Frontal cortex (tissue), 4 donors: ENCODE data around the gene HNRNPDL. TPM values are rescaled to one million over a fixed set of nuclear protein-coding genes. Genes with fewer than 3 reads are reported as not detected.
A peak's percentile ranks its signal among the peaks of the same experiment; 100 is the strongest.
"Not testable (repeated sequence)": the region's sequence is repeated elsewhere in the genome, so short reads cannot be mapped to it uniquely, and the experiment has no call there.

ENCODE experiments used
- DNase-seq, 2 donors: peaks; one replicate each; pipeline ENCODE4 v3.0.0; 2012; ENCODE audit warnings: low spot score in 2 of 2
- FAIRE-seq: peaks from 2 replicates; lab custom pipeline; 2012; peaks lifted over from hg19 to GRCh38; lab: Jason Lieb, UNC
- total RNA-seq: library from RNA; depleted of rRNA; stranded (reverse); fragments of >200 nt; gene quantifications from one replicate; pipeline ENCODE4 v1.2.3, GENCODE V29; 2014
- donor health status: control.
- donor health status: control.
- donor health status: control.

Gene HNRNPDL
- total RNA-seq, 1 donor from 2014 or later, result 314 TPM

DNA sequence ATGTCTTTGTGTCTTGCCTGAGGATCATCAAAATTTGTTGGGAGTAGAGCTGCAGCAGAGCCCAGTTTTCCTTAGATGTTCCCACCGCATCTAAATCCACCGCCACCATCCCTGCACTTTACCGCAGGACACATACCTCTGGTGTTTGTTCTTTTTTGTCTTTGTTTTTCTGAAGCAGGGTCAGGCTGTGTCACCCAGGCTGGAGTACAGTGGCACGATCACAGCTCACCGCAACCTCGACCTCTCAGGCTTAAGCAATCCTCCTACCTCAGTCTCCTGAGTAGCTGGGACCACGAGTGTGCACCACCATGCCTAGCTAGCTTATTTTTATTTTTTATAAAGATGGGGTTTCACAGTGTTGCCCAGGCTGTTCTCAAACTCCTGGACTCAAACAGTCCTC is 4.7 kb upstream of the HNRNPDL start:
- FAIRE-seq (no peak), DNase-seq (no peak)

DNA sequence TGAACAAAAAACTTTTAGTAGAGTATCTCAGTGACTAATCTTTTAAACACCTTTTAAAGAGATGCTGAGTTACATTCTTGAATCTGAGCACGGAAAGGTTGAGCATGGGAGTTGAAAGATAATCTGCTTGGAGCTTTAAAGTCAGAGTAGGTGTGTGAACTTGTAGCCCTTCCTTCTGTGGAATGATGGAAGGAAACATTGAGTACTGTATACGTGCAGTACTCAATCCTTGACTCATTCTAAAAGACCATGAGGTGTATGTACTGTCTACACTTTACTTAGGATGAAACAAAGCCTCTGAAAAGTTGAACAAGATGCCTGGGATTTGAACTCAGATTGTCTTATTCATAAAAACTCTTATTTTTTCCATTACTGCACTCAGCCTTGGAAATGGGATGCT is 3.5 kb upstream of the HNRNPDL start:
- no peak for FAIRE-seq
- DNase-seq, result no peak

DNA sequence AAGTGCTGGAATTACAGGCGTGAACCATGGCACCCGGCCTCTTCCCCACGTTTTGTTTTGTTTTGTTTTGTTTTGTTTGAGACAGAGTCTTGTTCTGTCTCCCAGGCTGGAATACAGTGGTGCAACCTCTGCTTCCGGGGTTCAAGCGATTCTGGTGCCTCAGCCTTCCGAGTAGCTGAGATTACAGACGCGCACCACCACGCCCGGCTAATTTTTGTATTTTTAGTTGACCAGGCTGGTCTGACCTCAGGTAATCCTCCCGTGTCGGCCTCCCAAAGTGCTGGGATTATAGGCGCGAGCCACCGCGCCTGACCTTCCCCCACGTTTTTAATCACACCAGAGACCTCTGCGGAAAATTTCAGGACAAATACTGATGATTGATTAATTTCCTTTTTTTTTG is 2.3 kb upstream of the HNRNPDL start:
- no peak for FAIRE-seq
- DNase-seq, result no peak

DNA sequence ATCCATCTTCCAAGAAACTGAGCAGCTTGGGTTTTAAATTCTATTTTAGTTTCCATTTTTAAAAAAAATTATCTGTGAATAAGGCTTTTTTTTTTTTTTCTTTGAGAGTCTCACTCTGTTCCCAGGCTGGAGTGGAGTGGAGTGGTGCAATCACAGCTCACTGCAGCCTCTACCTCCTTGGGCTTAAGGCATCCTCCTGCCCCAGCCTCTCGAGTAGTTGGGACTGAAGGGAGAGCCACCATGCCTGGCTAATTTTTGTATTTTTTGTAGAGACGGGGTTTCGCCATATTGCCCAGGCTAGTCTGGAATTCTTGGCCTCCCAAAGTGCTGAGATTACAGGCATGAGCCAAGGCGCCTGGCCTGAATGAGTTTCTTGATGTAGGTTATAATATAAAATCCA is 1.6 kb upstream of the HNRNPDL start:
- DNase-seq (no peak), FAIRE-seq (no peak)

DNA sequence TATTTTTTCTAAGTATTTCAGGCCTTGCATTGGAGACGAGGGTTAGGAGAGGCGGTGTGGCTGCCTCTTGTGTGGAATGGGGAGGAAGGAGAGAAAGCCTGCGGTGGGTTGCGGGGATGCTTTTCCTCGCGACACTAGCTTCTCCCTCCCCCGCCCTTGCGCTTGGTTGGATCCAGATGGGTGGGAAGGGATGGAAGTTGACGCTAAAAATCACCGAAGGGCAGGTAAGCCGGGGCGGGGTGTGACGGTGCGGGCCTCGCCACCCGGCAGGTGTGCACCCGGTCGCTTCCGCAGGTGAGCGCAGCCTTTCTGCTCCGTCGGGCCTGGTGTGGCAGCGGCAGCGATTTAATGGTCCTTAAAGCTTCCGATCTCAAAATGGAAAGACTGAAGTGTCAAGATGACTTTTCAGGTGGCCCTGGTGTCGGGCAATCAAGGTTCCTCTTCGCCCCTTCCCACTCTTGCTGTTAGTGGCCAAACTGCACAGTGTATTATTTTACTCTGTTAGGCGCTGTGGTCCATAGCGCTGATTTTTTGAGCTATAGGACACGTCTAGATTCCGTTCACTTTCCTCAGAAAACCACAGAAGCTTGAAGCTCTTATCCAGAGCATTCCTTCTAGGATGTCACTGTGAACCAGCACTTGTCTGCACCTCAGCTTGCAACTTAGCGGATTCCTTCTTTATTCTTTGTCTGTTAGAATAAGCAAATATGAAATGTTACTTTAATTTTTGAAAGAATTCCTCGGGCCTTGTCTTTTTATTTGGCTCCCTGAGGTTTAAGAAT is 893 bp upstream of the HNRNPDL start:
- DNase-seq, result peak in 1 of 2 donors; percentile 26
- no peak for FAIRE-seq

DNA sequence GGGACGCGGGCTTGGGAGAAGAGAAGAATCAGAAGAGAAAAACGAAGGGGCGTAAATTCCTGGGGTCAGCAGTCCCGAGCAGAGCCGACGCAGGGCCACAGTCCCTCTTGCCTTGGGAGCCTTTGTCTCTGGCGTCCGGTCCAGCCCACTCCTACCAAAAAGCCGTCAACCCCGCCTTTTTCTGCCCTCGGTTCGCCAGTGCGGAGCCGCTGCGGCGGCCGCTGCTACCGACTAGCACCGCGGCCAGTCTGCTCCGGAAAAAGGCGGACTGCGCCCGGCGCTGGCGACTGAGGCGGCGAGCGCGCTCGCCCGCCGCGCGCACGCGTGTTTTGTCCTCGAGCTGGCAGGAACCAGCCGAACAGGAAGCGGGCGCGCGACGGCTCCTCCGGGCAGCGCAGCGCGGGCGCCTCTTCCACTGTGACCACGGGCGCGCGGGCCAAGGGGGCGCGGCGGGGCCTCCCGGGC is 502 bp downstream of the HNRNPDL start:
- DNase-seq (peak in 1 of 2 donors; percentile 49), FAIRE-seq (no peak)

DNA sequence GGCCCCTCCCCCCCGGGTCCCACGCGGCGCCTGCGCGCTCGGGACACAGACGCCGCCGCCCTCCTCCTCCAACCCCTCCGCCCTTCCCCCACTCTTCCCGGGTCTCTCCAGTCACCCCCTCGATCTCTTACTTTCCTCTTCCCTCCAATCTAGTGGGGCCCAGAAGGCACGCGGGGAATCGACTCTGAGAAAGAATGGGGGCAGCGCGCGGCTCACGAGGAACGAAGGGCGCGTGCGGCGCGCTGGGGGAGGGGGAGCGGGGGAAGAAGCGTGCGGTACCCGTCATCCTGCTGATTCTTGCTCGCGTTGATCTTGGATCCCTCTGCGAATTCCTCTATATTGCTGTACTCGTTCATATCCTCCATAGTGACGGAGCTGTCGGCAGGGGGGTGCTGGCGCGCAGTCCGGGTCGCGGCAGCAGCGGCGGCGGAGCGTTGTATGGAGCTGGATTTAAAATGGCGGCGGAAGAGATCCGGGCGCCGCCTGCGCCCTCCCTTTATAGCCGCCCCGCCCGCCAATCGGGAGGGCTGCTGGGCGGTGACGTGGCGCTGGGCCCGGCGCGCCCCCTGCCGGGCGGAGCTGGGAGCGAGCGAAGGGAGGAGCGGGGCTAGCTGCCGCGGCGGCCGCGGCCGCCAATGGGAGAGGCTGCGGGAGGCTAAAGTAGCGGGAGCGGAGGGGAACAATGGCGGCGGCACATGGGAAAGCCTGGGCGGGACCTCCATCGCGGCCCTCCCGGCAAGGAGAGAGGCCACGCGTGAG is 1.1 kb downstream of the HNRNPDL start:
- FAIRE-seq, result no peak
- peak; percentile 92 to 96 for DNase-seq

DNA sequence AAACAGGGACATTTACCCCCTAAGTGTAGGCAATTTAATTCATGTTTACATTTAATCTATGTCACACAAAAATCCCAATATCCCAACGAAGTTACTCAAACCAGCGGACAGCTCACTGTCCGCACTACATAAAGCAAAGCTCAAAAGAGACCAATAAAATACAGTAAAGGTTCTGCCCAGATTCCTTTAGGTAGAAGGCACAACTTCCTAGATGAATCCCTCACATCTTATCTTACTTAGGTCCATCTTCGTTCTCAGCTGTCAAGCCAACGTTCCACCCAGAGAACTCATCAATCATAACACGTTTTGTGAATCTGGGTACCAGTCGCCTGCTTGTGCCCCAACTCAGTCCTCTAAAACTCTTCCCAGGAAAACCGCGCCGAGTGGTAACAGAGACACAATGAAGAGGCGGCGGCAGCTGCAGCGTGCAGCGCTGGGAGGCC is 1.7 kb downstream of the HNRNPDL start:
- no peak for FAIRE-seq
- DNase-seq, result no peak

DNA sequence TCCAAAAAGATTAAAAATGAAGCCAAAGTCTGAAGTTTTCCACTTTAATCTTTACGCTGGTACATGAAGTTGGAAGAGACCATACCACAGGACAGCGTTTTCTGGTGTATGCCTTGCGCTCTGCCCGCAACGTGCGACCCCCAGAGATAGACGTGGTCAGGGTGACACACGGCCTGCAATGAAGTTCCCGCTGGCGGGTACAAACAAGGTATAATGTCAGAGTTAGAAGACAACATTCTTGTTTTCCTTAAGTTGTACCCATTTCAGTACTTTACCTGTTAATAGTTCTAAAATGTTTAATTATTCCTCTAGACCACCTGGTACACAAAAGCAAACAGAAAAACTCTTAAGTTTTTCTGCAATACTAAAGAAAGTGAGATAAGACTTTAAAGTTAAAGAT is 4.8 kb downstream of the HNRNPDL start:
- DNase-seq, result no peak
- no peak for FAIRE-seq

DNA sequence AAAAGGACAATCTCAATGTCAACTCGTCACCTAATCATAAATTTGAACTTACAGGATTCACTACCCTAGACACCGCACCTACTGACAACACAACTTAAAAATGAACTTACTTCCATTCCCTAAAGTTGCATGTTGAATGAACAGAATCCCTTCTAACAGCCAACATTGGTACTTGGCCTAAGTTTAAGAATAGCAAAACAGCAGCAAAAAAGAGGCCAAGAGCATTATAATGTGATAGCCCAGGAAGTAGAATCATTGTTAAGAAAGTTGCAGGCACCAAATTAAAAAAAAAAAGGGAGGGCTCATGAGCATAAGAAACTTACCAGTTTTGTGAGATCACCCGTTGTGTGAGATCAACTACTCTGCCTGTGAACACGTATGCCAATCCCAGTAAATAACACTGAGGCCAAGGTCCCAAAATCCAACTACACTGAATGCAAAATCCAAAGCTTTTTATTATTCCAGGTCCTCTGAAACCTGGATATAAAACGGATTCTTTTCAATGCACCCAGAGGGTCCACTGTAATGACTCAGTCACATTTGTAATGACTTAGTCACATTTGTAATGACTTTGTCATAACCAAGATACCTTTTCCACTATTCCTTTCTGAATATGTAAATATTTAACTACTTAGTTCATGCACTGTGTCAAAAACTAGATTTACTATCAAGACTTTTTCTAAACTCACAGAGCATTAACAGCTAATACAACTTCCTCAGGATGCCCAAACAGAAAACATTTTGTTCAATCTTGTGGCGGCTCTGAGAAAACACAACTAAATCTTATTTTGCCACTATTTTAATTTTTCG is 6.8 kb downstream of the HNRNPDL start:
- FAIRE-seq (no peak), DNase-seq (no peak)

DNA sequence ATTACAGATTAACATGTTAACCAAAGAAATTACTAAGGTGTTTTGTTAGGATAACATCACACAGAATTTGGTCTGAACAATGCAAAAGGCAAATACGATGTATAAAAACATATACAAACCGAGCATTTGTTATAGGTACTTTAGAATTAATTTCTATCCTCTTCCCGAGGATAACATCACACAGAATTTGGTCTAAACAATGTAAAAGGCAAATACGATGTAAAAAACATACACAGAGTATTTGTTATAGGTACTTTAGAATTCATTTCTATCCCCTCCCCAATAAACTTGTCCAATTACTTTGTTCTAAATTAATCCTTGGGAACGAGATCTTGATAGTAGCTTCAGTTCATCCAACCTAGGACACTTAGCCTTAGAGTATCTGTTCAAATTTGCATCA is 7.6 kb downstream of the HNRNPDL start:
- DNase-seq (no peak), FAIRE-seq (no peak)

DNA sequence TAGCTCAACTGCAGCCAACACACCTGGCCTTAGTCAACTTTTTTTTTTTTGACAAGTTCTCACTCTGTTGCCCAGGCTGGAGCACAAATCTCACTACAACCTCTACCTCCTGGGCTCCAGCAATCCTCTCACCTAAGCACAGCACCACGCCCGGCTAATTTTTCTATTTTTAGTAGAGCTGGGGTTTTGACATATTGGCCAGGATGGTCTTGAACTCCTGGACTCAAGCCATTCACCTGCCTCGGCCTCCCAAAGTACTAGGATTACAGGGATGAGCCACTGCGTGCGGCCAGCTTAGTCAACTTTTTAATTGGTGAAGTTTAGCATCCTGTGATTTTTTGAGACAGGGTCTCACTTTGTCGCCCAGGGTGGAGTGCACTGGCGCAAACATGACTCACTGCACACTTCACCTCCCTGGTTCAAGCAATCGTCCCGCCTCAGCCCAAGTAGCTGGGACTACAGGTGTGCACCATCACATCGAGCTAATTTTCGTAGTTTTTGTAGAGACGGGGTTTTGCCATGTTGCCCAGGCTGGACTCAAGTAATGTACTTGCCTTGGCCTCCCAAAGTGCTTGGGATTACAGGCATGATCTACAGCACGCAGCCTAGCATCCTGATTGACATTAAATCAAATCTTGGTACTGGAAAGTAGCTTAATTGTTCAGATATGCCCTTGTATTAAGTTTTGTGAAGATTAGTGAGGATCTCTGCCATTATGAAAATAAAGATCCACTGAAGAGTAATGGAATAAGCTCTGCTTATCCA is 8.3 kb downstream of the HNRNPDL start:
- FAIRE-seq (no peak), DNase-seq (no peak)

DNA sequence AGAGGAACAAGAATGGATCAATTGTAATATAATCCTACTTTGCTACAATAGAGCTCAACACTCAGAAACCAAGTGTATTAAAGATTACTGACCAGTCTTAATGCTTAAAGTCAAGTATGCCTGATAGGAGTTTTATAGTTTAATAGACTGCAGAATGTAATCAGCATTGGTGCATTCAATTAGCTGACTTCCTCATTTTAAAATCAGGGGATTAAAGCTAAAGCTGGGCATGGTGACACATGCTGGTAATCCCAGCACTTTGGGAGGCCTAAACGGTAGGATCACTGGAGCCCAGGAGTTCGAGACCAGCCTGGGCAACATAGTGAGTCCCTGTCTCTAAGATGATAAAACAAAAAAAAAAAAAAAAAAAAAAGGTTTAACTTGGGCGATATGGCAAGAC is 10.8 kb downstream of the HNRNPDL start:
- FAIRE-seq, result no peak
- DNase-seq, result no peak

DNA sequence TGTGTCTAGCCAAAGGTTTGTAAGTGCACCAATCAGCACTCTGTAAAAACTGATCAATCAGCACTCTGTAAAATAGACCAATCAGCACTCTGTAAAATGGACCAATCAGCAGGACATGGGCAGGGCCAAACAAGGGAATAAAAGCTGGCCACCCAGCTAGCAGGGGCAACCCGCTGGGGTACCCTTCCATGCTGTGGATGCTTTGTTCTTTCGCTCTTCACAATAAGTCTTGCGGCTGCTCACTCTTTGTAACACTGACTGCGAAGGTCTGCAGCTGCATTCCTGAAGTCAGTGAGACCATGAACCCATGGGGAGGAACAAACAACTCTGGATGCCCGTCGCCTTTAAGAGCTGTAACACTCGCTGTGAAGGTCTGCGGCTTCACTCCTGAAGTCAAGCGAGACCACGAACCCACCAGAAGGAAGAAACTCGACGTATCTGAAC is 14.3 kb downstream of the HNRNPDL start:
- DNase-seq (no peak), FAIRE-seq (no peak)

DNA sequence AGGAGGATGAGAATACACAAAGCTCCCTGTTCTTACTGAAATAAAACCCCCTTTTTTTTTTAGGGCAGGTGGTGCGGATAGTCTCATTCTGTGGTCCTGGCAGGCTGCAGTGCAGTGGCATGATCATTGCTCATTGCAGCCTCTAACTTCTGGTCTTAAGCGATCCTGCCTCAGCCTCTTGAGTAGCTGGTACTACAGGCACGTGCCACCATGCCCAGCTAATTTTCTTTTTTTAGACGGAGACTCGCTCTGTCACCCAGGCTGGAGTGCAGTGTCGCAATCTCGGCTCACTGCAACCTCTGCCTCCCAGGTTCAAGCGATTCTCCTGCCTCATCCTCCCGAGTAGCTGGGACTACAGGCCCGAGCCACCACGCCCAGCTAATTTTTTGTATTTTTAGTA is 15.2 kb downstream of the HNRNPDL start:
- DNase-seq, FAIRE-seq: not testable (repeated sequence)

DNA sequence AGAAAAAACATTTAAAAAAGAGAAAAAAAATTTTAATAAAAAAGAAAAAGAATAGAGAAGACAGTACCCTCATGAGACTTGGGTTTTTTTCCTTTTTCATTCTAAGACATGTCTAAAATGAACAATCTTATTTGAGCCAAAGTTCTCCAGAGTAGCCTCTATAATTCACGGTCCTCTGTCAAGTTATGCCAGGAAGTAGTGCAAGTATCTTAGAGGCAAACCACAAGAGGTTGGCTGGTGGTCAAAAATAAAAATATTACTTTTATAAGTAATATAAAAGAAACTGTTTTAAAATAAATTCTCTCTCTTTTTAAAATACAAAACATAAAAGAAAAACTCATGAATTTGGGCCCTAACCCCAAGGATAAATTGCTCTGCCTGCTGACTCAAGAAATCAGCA is 26.5 kb downstream of the HNRNPDL start:
- no peak for FAIRE-seq
- no peak for DNase-seq

DNA sequence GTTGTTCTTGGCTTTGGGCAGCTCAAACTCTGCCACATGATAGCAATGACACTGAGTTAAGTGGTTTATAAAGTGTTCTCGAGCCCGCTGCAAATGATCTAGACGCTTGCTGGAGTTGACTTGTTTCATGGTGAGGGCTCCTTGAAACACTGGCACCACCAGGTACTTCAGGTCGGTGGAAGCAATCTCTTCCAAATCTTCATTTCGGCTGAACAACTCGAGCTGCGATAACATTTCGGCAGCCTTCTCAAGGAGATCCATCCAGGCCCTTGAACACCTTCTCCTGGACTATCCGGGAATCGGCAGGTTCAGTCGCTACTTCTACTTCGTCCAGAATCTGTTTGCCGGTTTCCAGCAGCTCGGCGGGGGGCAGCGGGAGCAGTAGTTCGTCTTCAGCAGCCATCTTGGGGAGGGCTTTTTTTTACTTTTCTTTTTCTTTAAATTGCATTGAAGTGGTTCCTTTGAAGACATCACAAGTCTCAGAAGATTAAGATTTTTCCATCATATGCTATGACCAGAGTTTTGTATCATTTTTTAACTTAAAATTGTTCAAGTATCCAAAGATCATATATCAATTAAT is 28.0 kb downstream of the HNRNPDL start:
- DNase-seq (no peak), FAIRE-seq (no peak)

DNA sequence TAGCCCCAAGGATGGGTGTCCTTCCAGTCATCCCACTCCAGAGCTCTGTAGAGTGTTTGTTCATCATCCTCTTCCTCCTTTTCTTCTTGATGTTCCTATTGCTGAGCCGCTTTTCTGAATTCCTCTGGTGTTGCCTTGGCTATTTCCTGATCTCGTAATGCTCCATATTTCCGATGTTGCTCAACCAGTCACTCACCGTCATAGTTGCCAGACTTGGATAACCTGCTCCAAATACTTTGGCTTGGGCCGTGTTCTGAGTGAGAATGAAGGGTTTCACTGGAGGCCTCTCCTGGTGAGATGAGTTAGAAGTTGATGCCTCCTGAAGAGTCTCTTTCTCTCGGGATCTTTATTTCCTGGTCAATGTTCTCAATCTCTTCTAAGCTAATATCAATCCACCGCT is 28.7 kb downstream of the HNRNPDL start:
- FAIRE-seq (no peak), DNase-seq (no peak)

DNA sequence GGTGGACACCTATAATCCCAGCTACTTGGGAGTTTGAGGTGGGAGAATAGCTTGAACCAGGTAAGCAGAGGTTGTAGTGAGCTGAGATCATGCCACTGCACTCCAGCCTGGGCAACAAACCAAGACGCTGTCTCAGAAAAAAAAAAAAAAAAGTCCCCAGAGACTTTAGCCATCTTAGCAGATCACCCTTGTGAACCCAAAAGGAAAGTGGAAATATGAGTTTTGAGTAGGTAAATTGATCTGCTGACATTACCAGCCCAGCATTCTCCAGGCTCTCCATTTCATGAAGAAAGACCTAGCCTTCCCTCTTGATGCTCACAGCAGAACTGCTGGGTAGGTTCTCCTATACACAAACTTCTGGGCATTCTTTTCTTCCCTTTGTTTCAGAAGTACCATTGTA is 32.0 kb downstream of the HNRNPDL start:
- DNase-seq, result no peak
- FAIRE-seq, result no peak
